GM23248 (cell line): ENCODE measurements around the gene CSNK2A2. TPM values are rescaled to one million over a fixed set of nuclear protein-coding genes. Genes with fewer than 3 reads are reported as not detected.

Experiments used
- DNase-seq: peaks from one replicate; pipeline ENCODE4 v3.0.0-alpha.2; 2015
- H2AFZ ChIP-seq: fragments of 200-600 bp; sonication (generic); 2 replicates; pipeline ENCODE4 v1.6.1; 2016; ENCODE audit warnings: antibody characterized with exemption
- H3F3A ChIP-seq: fragments of 200-600 bp; sonication (generic); 2 replicates; pipeline ENCODE4 v1.6.1; 2016; ENCODE audit warnings: mild to moderate bottlenecking, antibody characterized with exemption, mixed run types; ENCODE audit not compliant: insufficient read depth
- H3K27ac ChIP-seq: fragments of 200-600 bp; sonication (generic); 2 replicates; pipeline ENCODE4 v1.5.1; 2016; ENCODE audit warnings: mild to moderate bottlenecking
- H3K27me3 ChIP-seq: fragments of 200-600 bp; sonication (generic); replicated peaks from 2 replicates; pipeline ENCODE4 v1.6.1; 2016; ENCODE audit warnings: mild to moderate bottlenecking; ENCODE audit not compliant: insufficient read depth
- H3K36me3 ChIP-seq: fragments of 200-600 bp; sonication (generic); 2 replicates; pipeline ENCODE4 v1.6.1; 2016; ENCODE audit warnings: low read depth, mild to moderate bottlenecking
- H3K4me1 ChIP-seq: fragments of 200-600 bp; sonication (generic); 2 replicates; pipeline ENCODE4 v1.6.1; 2016; ENCODE audit warnings: mild to moderate bottlenecking; ENCODE audit not compliant: insufficient read depth
- H3K4me2 ChIP-seq: fragments of 200-600 bp; sonication (generic); one replicate; pipeline ENCODE4 v1.6.1; 2016; ENCODE audit warnings: mild to moderate bottlenecking; ENCODE audit not compliant: unreplicated experiment
- H3K4me3 ChIP-seq: fragments of 200-600 bp; sonication (generic); 2 replicates; pipeline ENCODE4 v1.5.1; 2016; ENCODE audit warnings: mild to moderate bottlenecking
- H3K79me2 ChIP-seq: fragments of 200-600 bp; sonication (generic); 2 replicates; pipeline ENCODE4 v1.6.1; 2016; ENCODE audit warnings: mild to moderate bottlenecking; ENCODE audit not compliant: insufficient read depth
- H3K9ac ChIP-seq: fragments of 200-600 bp; sonication (generic); 2 replicates; pipeline ENCODE4 v1.6.1; 2016; ENCODE audit warnings: mild to moderate bottlenecking
- H3K9me2 ChIP-seq: fragments of 200-600 bp; sonication (generic); 2 replicates; pipeline ENCODE4 v1.6.1; 2016; ENCODE audit warnings: mixed run types, mild to moderate bottlenecking, moderate library complexity; ENCODE audit not compliant: insufficient read depth
- H3K9me3 ChIP-seq: fragments of 200-600 bp; sonication (generic); one replicate; pipeline ENCODE4 v1.6.1; 2017; ENCODE audit warnings: low read depth
- H4K20me1 ChIP-seq: fragments of 200-600 bp; sonication (generic); 2 replicates; pipeline ENCODE4 v1.6.0; 2016; ENCODE audit not compliant: insufficient read depth
- EZH2 ChIP-seq: fragments of 200-600 bp; sonication (generic); IDR thresholded peaks from 2 replicates; pipeline ENCODE4 v1.6.1; 2018; ENCODE audit warnings: antibody characterized with exemption, mild to moderate bottlenecking; ENCODE audit not compliant: insufficient read depth, poor library complexity, severe bottlenecking
- EZH2phosphoT487 ChIP-seq: fragments of 200-600 bp; sonication (generic); IDR thresholded peaks from 2 replicates; pipeline ENCODE4 v1.6.1; 2018; ENCODE audit warnings: antibody characterized with exemption, moderate library complexity, mild to moderate bottlenecking, low read depth; ENCODE audit not compliant: insufficient read depth
- WGBS, 2 experiments: methylation state at CpG; one replicate each; pipeline ENCODE4 v1.1.6; 2015 to 2017; ENCODE audit warnings: low lambda C conversion rate in 2 of 2, low coverage in 1 of 2; ENCODE audit errors: missing lambda C conversion rate in 2 of 2; 5-methylcytosine and 5-hydroxymethylcytosine counted together
- in situ Hi-C: fragments of 300-500 bp; cut with MboI; formaldehyde crosslinking; loops from 2 replicates; pipeline ENCODE4 v1.15.0; 2020
- polyA plus RNA-seq: library from polyadenylated mRNA; unstranded; fragments of >200 nt; fragmentation: Nextera tagmentation; extraction: Ambion mirVana; gene quantifications from 2 replicates; pipeline ENCODE4 v1.2.1, GENCODE V29; 2016
- total RNA-seq: library from RNA; depleted of rRNA; stranded (reverse); fragments of >200 nt; shearing (Covaris generic); gene quantifications from 2 replicates; pipeline ENCODE4 v1.2.3, GENCODE V29; 2014

Gene CSNK2A2
- total and polyA plus RNA-seq, 2 experiments from 2014 or later: 16.6 to 27.4 TPM

GRCh38 chr16:58225965-58226602 lies 28.2 kb upstream of the CSNK2A2 start:
- no peaks in the 10 kb centered on the region for H3F3A ChIP-seq
- H3K4me3 ChIP-seq: no peak overlapping the region
- H3K4me1 ChIP-seq: no peaks in the 10 kb centered on the region
- H3K9me2 ChIP-seq: no peaks in the 10 kb centered on the region
- no peaks in the 10 kb centered on the region; the same call in 1 of the 2 replicates for H3K27me3 ChIP-seq
- DNase-seq: no peak
- no peak overlapping the region for H3K9ac ChIP-seq
- no peaks in the 10 kb centered on the region for H3K9me3 ChIP-seq
- in situ Hi-C loops: no loop called here
- 55 to 66% methylated on average over 8 of the region's 8 CpGs for WGBS, 2 experiments
- H4K20me1 ChIP-seq: no peaks in the 10 kb centered on the region
- H3K36me3 ChIP-seq: no peaks in the 10 kb centered on the region
- H2AFZ ChIP-seq: no peak overlapping the region
- no peak overlapping the region for H3K4me2 ChIP-seq
- H3K79me2 ChIP-seq: no peaks in the 10 kb centered on the region
- H3K27ac ChIP-seq: no peak overlapping the region
- TF ChIP-seq EZH2phosphoT487 (no peak), EZH2 (no peak)

- Histone ChIP-seq H3K79me2 (no peaks in the 10 kb centered on the region), H3K4me1 (no peaks in the 10 kb centered on the region), H3K9ac (no peak overlapping the region), H3K4me2 (no peak overlapping the region), H4K20me1 (no peaks in the 10 kb centered on the region), H3K27me3 (peaks cover 11% of the 10 kb centered on the region; the same call in 1 of the 2 replicates), H3K9me3 (no peaks in the 10 kb centered on the region), H3K27ac (no peak overlapping the region), H3K9me2 (no peaks in the 10 kb centered on the region), H3F3A (no peaks in the 10 kb centered on the region), H3K4me3 (no peak overlapping the region), H3K36me3 (no peaks in the 10 kb centered on the region), H2AFZ (no peak overlapping the region)
- peak; percentile 49 for DNase-seq
- no peak for TF ChIP-seq EZH2phosphoT487
- 44 to 60% methylated on average over 7 of the region's 7 CpGs for WGBS, 2 experiments
- in situ Hi-C loops: no loop called here
Observed at GRCh38 chr16:58222532-58223316, 24.8 kb upstream of the CSNK2A2 start.

GRCh38 chr16:58219432-58219831 lies 21.5 kb upstream of the CSNK2A2 start:
- H3K79me2 ChIP-seq: no peaks in the 10 kb centered on the region
- no peaks in the 10 kb centered on the region for H3K9me3 ChIP-seq
- H3K9me2 ChIP-seq: no peaks in the 10 kb centered on the region
- H3K4me3 ChIP-seq: no peak overlapping the region
- H2AFZ ChIP-seq: no peak overlapping the region
- DNase-seq: no peak
- no peaks in the 10 kb centered on the region for H3K36me3 ChIP-seq
- H3F3A ChIP-seq: no peaks in the 10 kb centered on the region
- no peak overlapping the region for H3K9ac ChIP-seq
- in situ Hi-C loops: no loop called here
- no peak overlapping the region for H3K27ac ChIP-seq
- H3K4me2 ChIP-seq: no peak overlapping the region
- H4K20me1 ChIP-seq: no peaks in the 10 kb centered on the region
- TF ChIP-seq EZH2phosphoT487: no peak
- TF ChIP-seq EZH2: no peak
- H3K4me1 ChIP-seq: no peaks in the 10 kb centered on the region
- 0 out of 2 replicates have a peak, but pooled peaks cover 11% of the 10 kb centered on the region for H3K27me3 ChIP-seq

- H3K9ac ChIP-seq: no peak overlapping the region
Observed at GRCh38 chr16:58218786-58219185, 20.9 kb upstream of the CSNK2A2 start.

More at GRCh38 chr16:58218786-58219185, 20.9 kb upstream of the CSNK2A2 start:
- no peak for TF ChIP-seq EZH2phosphoT487
- no peaks in the 10 kb centered on the region for H3K79me2 ChIP-seq
- H3K36me3 ChIP-seq: no peaks in the 10 kb centered on the region
- no peaks in the 10 kb centered on the region for H3K9me3 ChIP-seq
- H3K27ac ChIP-seq: no peak overlapping the region
- H3K4me3 ChIP-seq: no peak overlapping the region
- no peaks in the 10 kb centered on the region for H3K9me2 ChIP-seq
- no peaks in the 10 kb centered on the region for H3K4me1 ChIP-seq
- H2AFZ ChIP-seq: no peak overlapping the region
- no peak for DNase-seq
- WGBS, 2 experiments: 18 to 19% methylated on average over 3 of the region's 3 CpGs
- no peak overlapping the region for H3K4me2 ChIP-seq
- in situ Hi-C loops: no loop called here
- no peaks in the 10 kb centered on the region for H4K20me1 ChIP-seq
- no peaks in the 10 kb centered on the region for H3F3A ChIP-seq
- H3K27me3 ChIP-seq: 0 out of 2 replicates have a peak, but pooled peaks cover 11% of the 10 kb centered on the region
